T-helper 1 cell (primary cell): ENCODE results near the gene ZNF407.

Experiments
- DNase-seq, 5 donors: peaks; one replicate each; pipeline ENCODE4 v3.0.0-alpha.2; 2012 to 2020

The ZNF407 gene

DNA sequence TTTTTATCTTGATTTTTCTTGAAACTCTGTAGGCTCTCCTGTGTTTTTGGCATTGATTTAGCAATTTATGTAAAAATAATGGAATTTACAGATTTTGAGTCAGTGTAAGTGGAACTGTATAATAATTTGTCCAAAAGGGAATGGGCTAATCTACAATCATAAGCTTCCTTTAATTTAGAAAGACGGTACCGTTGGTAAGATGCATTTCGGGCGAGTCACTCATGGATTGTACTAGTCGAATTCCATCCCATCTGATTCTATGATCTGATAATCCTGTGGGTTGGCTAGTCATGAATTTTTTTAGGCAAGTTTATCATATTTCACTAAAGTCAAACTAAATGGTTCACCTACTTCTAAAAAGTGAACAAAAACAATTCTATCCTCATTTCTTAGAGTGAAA, 133.4 kb downstream of the ZNF407 start:
- no peak for DNase-seq

DNA sequence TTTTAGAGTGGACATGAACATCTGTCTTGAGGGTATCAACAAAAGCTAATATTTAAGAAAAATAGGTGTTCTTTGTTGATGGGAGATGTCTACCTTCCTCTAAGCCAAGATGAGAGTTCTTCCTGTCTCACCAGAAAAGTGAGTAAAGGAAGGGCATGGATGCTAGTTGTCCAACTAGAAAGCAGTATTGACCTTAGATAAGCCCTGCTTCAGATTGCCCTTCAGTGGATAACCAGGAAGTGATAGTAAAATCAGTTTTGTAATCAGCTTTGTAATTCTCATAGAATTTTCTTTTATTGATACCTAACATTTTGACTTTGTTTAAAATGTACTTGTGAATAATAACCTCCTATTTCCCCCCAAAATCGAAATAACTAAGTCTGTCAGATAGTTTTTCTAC, 134.7 kb downstream of the ZNF407 start:
- DNase-seq: no peak

DNA sequence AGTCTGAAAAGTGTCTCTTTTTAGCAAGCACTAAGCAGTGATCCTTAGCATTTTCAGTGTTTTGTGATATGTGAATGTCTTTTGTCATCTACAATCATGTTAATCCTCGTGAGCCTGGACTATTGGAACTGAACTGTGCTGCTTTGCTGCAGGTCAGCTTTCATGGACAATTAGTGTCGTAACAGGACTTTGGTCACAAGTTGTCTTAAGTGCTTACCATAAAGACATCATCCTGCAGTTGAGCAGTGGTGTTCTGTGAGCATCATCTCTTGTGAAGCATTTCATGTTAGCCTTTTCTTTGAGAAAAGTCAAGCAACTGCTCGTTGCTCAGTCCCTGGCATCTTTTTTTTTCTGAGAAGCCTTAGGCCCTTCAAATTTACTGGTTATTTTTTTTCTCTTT, 135.9 kb downstream of the ZNF407 start:
- DNase-seq: no peak

DNA sequence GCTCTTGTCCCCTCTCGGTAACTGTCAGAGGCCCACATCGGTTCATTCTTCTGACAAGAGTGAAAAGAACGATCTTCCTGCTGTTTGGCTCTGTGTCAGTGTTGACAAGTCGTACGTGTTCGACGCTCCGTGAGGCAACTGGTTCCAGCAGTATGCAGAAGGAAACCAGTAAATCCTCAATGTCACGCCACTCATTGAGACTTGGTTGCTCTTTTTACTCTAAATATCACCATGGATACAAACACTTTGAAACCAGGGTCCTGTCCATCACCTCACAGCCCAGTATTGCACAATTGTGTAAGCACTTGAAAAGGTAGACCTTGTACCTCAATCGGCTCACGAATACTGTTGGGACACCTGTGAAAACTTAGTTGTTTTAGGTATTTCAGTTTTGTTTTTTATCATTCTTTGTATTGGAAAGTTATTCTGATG, 136.4 kb downstream of the ZNF407 start:
- no peak for DNase-seq

DNA sequence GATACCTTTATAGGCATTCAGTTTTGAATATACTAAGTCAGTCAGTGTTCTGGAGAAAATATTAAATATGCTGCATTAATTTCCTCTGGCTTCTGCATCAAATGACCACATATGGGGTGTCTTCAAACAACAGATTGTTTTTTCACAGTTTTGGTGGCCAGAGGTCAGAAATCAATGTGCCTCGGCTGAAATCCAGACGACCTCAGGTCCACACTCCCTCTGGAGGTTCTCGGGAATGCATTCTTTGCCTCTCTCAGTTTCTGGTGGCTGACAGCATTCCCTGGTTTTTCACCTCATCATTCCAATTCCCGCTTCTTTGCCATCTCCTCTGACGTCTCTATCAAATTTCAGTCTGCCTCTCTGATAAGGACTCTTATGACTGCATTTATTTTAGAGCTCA, 142.3 kb downstream of the ZNF407 start:
- DNase-seq: no peak

DNA sequence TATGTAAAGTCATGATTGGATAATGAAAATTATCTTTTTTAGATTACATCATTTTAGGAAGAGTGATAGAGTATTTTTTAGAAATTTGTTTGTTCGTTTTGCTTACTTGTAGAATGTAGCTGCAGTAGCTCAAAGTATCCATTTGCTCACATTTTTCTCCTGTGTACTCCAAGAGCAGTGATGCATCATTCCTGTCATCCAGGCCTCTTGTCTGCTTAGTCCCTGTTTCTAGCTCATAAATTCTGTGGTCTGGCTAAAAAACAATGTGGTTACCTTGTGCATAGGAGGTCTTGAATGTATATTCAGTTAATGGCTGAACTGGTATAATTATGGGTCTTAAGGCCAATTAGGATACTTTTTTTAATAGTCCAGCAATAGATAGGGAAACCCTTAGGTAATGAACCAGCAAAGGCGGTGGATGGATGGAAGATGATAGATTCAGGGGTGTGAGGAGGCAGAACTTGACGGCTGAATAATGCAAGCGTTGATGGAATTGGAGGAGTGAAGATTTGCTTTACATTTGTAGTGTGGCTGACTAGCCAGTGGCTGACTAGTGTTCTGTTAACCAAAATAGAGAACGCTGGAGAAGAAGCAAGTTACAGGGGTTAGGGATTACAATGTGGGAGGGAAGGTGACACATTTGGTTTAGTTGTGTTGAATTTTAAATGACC, 145.0 kb downstream of the ZNF407 start:
- DNase-seq: no peak

DNA sequence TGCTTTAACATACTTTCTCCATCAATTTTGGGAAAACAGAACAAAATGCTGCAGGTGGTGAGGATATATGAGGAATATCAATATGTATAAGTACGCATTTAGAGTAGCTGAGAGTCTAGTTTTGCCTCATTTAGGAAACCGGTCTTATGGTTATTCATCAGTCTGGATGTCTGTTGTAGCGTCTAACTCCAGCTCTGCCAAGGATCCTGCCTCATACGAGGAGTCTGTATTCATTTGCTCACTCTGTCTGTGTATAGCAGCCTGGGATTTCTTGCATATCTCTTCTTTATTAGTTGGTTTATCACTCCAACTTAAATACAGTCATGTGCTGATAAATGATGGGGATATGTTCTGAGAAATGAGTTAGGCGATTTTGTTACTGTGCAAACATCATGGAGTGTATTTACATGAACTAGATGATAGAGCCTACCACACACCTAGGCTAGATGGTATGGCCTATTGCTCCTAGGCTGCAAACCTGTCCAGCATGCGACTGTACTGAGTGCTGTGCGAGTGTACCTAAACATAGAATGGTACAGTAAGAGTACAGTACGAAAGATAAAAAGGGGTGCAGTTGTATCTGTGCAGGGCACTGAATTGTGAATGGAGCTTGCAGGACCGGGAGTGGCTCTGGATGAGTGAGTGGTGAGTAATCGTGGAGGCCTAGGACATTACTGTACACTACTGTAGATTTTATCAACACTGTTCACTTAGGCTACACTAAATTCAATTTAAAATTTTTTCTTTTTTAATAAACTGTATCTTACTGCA, 148.1 kb downstream of the ZNF407 start:
- no peak for DNase-seq

DNA sequence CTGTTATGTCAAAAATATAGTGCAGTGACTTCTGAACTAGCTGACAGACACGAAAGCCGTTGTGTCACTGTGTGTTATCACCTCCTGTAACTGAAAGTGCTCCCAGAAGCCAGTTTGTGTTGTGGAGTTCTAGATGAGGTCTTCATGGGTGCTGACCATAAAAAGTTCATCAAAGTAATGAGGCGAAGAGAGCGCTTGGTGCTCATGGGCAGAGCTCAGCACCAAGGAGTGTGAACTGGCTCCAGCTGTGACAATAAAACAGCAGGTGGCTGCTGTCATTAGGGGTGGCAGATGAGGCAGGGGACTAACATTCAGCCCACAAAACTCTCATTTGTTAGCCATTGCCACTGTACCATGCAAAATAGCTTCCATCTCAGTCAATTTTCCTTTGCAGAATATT, 151.1 kb downstream of the ZNF407 start:
- no peak for DNase-seq

DNA sequence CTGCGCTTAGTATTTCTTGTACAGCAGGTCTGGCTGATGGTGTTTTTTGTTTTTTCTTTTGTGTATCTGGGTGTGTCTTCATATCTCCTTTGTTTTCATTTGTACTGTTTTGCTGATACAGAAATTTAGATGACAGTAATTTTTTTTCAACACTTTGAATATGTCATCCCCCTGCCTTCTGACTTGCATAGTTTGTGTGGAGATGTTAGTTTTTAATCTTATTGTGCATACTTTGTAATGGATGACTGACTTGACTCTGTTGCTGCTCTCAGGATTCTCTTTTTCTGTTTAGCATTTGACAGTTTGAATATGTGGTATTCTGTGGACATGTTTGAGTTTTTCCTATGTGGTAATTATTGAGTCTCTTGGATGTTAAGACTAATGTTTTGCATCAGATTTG, 161.3 kb downstream of the ZNF407 start:
- no peak for DNase-seq

DNA sequence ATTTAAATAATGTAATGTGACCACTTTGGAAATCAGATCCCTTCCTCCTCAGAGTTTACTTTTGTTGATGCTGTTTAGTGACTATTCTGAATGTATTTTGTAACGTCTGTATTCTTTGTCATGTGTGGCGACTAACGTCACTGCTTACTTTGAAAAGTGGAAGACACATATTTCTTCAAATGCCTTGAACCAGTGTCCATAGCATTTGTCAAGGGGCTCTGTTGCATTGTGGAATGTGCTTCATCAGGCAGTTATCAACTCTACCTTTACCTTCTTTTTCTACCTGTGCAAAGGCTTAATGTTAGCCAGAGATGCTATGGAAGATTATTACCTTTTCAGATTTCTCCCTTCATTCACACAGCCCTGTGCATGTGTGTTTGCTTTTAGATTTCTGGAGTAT, 162.4 kb downstream of the ZNF407 start:
- DNase-seq: no peak

DNA sequence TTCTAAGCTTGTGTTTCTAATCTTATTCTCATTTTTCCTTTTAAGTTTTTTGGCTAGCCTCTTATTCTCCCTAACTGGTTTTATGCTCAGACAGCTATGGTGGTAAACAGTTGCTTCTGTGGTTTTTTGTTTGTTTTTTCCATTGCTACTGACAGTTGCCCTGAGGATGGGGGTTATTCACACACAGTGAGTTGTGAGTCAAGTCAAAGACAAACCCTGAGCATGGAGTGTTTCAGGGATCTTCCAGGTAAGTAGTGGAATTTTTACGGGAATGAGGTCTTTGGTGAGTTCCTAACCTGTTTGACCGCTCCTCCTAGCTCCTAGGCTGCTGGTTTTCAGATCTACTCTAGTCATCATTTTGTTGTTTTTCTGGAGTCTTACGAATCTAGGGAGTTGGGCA, 162.8 kb downstream of the ZNF407 start:
- no peak for DNase-seq

DNA sequence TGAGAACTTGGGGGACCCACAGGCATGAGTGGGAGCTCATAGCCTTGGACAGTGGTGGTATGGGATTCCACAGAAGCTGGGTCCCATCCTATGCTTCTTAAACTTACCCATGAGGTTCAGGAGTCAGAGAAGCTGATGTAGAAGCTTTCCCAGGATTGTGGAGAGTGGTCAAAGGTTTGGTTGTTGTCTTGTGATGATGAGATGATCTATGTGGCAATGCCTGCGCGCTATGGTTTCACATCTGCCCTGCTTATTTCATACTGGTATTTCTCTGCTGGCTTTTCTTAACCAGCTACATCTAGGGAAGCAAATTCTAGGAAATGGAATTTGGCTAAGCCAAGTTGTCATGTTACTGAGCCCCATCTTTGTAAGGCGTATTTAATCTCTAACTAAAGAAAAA, 168.6 kb downstream of the ZNF407 start:
- DNase-seq: no peak

DNA sequence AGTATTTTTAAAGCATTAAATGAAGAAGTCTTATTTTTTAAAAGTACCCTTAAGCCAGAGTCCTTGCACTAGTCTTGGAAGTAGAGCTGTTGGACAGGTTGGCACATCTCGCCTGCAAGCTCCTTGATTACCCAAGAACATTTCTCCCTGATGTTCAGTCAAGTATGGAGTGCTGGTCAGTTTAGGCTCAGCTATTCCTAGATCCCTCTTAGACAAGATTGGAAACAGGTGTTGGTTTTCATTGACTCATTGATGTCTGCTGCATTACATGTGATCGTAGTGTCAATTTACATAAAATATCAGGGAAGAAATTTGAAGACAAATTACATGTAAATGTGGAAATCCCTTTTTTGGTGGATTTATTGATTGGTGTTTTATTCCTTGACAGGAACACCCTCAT, 170.4 kb downstream of the ZNF407 start:
- no peak for DNase-seq

DNA sequence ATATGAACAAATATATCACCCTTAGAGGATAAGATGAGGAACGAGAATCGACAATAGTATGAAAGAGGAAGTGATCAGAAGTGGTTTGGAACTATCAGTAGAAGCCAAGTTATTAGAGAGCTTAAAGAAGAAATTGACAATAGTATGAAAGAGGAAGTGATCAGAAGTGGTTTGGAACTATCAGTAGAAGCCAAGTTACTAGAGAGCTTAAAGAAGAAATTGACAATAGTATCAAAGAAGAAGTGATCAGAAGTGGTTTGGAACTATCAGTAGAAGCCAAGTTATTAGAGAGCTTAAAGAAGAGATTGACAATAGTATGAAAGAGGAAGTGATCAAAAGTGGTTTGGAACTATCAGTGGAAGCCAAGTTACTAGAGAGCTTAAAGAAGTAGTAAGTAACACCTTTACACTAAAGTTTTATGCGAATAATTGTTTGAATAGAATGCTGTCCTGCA, 175.5 kb downstream of the ZNF407 start:
- no peak for DNase-seq

DNA sequence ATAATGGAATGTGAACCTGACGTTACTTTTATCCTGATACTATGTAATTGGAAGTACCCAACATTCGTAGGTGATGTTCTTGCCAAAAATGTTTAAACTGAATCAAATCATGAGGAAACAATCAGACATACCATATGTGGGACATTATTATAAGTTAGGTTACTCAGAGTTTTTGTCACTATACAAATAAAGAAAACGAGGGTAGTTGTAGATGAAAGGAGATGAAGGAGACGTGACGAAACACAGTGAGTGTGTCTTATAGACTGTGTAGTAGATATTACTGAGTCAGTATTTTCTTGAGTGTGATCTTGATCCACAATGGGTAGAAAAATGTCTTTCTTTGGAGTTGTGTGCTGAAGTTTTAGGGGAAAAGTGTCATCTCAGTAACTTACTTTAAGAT, 176.8 kb downstream of the ZNF407 start:
- no peak for DNase-seq

DNA sequence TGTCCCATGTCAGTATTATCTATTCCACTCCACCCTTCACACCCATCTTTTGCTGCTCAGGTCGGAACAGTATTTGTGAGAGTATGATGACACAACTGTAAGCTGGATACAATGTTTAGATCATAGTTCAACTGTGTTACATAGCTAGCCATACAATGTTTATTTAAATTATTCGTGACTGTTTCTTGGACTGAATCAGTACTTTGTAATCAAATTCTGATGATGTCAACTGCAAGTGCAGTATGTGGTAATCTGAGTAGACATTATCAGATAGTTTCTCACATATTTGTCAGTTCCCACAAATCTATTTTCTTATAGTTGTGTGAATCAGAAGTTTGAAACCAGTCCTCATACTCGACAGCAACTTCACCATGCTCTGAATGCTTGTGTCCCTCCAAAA, 177.6 kb downstream of the ZNF407 start:
- no peak for DNase-seq

DNA sequence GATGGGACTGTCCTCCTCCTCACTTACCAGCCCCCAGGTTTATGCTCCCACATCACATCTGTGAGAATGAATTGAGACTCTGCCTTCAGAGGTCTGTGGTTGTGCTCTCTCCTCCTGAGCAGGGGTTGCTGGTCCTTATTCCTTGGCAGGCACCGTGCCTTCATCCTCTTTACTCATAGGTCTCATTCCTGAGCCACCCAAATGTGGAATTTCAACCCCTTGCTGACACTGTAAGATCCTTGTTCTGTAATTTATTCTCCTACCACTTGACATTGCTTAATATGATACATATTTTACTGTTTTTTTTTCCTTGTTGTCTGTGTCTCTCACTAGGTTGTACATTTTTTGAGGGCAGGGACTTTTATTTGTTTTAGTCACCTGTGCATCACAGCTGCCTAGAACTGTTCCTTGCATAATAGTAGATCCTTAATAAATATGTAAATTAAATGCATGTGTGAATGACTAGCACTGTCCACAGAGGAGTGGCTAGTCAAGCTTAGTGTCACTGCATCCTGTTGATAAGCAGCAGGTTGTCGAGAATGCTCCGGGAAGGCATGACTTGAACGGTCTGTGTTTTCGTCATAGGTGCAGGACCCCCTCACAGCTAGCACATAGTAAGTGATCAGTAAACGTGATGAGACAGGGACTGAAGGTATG, 180.6 kb downstream of the ZNF407 start:
- DNase-seq: no peak

DNA sequence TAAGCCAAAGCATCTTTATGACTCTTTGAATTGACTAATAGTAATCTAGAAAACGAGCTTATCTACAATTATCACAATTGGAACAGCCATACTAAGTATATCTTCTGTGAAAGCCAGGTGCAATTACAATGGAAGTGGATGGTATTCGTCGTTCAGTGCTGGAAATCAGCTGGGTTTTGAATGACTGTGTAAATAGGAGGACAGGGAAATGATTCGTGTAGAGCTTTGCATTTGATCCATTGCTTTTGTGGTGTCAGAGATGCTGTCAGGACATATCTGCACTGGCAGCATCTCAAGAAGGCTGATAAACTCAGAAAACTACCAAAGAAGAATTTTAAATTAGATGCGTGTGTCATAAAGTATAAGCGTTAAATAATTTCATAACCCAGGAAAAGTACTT, 187.1 kb downstream of the ZNF407 start:
- DNase-seq: no peak

DNA sequence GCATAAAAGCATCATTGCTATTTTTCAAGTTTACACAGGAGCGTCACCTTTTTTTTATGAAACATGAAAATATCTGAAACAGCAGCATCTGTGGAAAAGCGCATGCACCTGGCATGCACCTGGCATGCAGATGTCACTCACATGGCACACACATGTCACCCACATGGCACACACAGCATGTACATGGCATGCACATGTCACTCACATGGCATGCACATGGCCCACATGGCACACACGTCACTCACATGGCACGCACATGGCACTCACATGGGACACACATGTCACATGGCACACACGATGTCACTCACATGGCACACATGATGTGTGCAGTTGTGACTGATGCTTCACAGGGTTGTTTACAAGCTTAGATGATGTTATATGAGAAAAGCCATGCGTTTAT, 188.0 kb downstream of the ZNF407 start:
- no peak for DNase-seq

DNA sequence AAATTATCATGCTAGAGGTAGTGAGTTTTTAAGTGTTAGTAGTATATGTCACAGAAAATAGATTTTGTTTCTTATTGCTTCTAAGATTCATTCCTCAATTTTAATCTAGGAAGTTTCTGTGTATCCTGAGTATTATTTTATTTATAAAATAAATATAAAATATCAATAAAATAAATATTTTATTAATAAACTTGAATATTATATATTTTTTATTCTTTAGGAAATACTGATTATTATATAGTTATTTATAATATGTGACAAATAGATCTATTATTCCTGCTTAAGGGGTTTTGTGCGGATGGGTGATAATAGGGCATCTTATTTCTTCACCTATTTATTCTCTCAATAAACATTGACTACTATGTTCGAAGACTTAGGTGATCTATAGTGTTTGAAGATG, 191.0 kb downstream of the ZNF407 start:
- no peak for DNase-seq

DNA sequence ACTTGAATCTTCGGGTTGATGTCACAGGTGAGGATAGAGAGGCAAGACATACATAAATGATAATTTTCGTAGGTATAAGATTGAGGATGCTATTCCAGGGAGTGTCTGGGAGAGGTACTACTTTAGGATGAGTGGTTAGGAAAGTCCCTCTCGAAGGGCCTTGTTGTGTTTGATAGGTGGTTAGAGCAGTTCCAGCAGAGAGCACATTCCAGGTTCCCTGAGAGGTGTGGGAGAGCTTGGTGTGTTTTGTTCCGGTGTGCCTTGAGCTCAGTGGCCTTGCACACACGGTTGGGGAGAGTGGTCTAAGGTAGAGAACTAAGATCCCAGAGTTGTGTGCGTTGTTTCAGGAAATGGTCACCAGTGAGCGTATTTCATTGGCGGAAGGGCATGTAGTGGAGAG, 191.4 kb downstream of the ZNF407 start:
- no peak for DNase-seq

DNA sequence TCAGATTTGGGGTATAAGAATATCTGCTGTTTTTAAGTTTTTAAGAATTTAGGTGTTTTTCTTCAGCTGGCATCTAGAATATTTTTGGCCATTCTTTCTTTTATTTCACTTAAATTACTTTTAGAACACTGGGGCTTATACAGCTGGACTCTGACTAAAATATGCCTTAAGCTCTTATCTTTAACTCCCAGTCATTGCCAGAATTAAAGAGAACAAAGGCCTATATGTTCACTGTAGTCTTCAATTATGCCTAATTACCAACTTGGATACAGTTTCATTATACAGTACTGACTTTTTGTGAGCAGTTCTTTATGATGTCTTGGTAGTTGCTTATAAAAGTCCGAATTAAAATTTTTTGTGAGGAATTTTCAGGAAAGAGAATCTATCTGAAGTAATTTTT, 192.8 kb downstream of the ZNF407 start:
- DNase-seq: no peak

DNA sequence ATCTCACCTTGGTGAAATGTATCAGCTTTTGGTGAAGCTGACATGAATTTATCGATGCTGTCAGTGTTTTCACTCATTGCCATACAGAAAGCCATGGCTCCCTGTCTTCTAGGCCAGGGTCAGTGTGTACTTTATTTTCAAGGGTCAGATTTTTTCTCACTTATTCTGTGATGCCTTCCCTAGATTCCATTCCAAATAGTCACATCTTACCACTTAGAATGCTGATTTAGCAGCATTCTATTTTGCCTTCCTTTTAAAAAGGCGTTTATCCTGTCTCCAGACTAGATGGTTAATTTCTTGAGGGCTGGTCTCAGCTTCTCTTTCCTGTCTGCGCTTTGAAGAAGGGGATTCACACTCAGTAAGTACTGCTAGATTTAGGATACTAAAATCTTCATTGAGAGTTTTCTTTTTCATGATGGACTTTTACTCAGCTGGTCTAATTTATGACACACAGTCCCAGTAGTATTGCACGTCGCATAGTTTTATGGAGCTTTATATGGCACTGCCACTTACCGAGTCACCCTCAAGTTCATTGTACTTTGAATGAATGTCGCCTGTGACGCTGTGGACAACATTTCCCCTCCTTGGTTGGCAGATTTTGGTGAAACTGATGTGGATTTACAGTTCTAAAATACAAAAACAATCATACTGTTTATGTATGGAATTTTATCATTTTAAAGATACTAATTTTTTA, 194.0 kb downstream of the ZNF407 start:
- DNase-seq: no peak

DNA sequence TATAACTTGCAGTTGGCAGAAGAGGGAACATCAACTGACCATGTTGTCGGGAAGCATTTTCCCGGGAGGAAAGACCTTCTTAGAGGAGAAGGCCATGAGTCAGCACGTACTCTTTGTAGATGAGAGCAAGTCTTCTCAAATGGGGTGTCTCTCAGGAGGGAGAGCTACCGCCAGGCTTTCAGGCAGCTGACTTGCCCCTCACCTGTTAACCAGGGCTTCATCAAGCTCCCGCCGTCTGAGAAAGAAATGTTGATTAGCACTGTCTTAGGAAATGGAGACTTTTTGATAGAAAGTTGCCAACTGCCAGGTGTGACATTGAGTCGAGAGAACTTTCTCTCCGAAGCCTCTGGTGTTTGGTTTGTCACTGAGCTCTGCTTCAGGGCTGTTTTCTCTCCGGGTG, 196.1 kb downstream of the ZNF407 start:
- no peak for DNase-seq
